HG03439 (cell line): ENCODE measurements around the gene RBPJ.
"Not testable (repeated sequence)": the region's sequence is repeated elsewhere in the genome, so short reads cannot be mapped to it uniquely, and the experiment has no call there.

ENCODE experiments used
- ATAC-seq: cut with Tn5 transposase; IDR thresholded peaks from one replicate; pipeline ENCODE4 v1.9.1; 2021; ENCODE audit warnings: mild to moderate bottlenecking, moderate library complexity; ENCODE audit not compliant: unreplicated experiment

The RBPJ gene

DNA sequence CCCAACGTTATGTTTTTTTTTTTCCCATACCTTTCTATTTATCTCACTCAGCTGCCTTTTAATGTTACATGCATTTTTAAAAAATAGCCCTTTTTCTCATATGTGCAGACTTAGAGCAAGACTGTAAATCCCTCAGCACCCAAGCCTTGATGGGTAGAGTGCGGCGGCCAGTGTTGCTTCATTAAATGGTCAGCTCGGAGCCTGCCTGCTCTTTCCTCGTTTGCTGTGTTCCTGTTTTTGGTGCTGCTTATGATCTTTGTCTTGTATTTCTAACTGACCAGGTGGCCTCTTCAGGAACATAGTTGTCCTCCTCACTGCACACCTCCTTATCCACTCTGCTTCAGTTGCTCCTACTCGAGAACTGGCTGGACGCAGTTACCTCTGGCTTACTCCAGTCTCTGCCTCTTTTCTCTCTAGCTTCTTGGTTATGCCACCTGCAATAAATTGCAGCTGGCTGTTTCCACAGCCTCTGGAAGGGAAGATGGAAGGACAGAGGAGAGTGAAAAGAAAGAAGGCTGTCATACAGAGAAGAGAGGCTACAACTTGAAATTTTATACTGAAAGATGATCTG, 10.7 kb downstream of the RBPJ start:
- no peak for ATAC-seq

DNA sequence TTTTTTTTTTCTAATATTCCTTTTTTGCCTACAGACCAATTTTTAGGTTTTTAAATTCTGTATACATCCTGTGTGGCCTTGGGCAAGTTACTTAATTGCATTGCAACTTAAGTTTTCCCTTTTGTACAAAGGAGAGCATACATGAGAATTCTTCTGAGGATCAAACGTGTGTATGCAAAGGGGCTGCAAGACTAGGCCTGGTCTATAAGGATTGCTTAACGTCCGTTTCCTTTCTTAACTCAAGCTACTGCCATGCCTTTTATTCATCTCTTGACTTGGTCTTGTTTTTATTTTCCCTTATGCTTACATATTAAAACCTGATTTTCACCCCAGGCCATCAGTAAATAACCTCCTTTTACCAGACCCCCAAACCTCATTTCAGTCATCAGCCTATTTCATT, 13.6 kb downstream of the RBPJ start:
- ATAC-seq = no peak

DNA sequence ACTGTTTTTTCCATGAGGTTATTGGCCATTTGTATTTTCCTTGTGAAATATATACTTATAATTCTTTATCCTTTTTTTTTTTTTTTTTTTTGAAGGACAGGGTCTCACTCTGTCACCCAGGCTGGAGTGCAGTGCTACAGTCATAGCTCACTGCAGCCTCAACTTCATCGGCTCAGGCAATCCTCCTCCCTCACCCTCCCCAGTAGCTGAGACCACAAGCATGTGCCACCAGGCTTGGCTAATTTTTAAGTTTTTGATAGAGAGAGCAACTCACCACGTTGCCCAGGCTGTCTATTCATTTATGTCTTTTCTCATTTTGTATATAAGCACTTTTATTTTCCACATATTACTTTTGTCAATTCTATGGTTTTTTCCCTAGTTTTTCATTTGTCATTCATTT, 16.8 kb downstream of the RBPJ start:
- no peak for ATAC-seq

DNA sequence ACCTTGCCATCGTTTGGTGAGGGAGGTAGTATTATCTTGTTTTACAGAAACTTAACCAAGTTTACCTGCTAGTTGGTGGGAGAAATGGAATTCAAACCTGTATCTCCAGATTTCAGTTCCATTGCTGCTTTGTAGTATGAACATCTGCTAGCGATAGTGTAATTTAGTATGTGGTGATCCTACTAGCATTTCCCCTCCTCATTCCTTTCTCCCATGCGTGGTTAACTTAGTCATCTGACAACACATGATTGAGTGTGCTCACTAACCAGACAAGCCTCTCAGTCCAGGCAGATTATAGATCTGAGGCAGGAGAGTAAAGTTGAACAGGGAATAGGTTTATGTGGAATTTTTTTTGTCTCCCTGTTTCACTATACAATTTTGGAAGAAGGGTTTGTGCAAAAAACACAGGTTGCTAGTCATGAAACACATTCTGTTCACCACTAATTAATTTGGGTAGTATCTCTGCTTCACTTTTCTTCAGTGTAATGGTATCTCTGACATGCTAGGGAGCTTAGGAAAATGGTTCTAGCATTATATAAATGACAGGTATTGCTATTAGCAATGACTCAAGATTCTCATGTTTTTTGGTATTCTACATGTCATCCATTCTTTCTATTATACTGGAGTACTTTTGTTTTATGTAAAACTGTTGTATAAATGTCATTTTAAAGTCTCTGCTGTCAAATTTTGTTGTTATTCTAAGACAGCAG, 21.7 kb downstream of the RBPJ start:
- ATAC-seq = no peak

DNA sequence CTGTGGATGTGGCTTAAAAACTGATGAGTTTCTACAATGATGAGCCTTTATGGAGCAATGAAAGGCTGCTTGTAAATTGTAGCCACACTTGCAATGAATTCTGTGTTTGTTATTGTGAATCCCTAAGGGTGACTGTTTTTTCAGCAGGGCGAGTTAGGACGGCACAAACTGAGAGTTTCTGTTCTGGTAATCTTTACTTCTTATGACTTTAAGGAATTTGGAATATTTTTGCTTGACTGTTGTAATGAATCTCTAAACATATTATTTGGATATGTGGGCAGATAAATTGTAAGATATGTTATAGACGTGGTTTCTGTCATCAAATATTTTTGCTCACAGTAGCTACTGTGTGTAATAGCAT, 22.2 kb downstream of the RBPJ start:
- no peak for ATAC-seq

- ATAC-seq = no peak
These were observed 24.2 kb downstream of the RBPJ start for GRCh38 chr4:26344901-26345564.

DNA sequence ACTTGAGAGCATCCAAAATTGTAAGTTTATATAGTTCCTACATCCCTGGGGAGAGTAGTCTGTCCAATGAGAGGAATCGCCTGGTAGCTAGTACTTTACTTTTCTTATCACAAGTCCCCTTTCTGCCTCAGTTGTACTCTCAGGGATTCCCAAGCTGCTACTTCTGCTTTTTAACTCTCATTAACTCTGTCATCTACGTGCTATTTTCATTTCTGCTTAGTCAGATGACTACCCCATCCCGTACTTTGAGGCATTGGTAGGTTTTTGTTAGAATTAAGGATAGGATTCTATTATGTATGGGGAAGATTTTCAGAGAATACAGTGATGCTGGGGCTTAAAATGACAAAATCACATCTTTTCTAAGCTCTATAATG, 24.7 kb downstream of the RBPJ start:
- ATAC-seq = no peak

- no peak for ATAC-seq
These were observed 25.4 kb downstream of the RBPJ start for GRCh38 chr4:26346203-26346620.

DNA sequence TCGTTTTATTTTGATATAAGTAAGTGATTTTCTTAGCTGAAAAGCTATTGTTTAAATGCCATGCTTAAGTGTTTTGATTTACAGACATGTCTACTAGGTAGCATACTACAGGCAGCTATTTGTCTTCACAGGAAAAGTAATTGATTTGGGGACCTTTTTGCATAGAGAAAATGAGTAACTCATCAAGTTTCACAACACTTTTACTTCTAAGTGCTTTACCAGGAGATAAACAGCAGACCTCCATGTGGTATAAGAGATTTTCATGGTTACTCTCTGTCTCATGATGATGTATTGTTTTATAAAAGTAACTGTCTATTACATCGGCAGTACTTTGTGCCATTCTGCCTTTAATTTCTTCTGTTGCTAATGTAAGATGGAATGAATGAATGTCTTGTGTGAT, 28.7 kb downstream of the RBPJ start:
- ATAC-seq = no peak

DNA sequence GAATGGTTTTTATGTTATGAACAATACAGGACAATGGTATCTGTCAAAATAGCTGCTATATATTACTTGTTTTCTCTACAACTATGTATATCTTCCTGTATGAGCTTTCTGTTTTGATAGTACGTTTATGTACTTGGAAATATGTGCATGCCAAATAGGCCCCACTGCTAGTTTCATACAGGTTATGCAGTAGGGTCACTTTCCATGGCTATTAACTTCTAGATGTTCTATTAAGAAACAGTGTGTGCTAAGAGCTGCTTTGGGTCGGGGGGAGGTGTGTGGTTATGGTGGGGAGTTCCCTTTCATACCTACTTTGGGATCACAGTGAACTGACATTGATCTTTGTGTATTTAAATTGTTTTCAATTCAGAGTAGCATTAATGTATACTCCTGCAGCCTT, 30.9 kb downstream of the RBPJ start:
- no peak for ATAC-seq

DNA sequence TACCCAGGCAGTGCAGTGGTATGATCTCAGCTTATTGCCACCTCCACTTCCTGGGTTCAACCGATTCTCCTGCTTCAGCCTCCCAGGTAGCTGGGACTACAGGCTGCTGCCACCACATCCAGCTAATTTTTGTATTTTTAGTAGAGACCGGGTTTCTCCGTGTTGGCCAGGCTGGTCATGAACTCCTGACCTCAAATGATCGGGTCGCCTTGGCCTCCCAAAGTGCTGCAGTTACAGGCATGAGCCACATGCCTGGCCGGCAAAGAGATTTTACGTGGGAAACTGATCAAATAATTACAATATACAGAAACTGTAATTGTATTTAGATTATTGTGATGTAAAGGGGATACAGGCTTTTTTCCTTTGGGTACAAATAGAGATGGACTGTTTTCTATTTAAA, 33.7 kb downstream of the RBPJ start:
- ATAC-seq = no peak

- no peak for ATAC-seq
These were observed 34.7 kb downstream of the RBPJ start for GRCh38 chr4:26355392-26356052.

- ATAC-seq = no peak
These were observed 35.3 kb downstream of the RBPJ start for GRCh38 chr4:26356081-26356501.

DNA sequence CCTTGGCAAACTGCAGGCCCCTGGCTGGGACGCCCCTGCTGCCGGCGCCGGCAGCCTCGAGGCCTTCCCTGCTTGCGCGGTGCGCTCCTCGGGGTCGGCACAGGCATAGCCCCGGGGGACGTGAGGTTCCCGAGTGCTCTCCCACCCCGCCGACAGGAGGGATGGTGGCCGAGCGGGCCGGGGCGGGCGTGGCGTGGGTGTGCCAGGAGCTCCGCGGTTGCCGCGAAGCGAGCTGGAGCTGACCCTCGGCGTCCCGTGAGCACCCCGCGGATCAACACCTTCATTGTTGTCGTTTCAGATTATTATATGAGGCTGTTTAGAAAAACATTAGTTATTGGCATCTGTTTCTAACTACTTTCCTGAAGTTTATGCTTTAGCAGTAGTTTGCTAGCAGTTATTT, 38.7 kb downstream of the RBPJ start:
- ATAC-seq = not testable (repeated sequence)

DNA sequence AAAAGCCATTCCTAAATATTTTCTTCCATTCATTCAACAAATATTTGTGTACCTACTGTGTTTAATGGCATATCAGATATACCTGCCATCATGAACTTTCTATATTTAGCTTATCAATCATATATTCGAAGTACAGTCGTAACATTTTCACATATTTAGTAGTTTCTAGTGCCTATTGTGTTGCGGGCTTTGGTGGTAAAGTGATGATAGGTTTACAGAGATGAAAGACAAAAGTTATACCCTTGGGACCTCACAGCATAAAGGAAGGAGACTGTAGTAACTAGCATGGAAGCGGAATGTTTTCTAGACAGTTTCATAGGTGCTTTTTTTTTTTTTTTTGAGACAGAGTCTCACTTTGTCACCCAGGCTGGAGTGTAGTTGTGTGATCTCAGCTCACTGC, 39.5 kb downstream of the RBPJ start:
- no peak for ATAC-seq

DNA sequence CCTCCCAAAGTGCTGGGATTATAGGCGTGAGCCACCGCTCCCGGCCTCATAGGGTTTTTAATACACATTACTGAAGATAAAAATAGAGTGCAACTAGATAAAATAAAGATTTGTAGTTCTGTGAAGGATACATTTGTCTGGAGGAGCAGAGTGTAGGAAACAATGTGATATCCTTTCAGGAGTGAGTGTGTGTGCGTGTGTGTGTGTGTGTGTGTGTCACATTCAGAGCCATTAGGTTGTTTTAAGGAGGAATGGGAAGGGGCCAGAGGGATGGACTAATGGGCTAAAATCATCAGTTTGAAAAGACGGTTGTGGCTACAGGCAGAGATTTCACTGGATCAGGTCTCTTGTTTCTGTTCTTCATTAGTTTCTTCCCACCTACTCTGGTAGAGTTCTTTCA, 40.0 kb downstream of the RBPJ start:
- ATAC-seq = no peak

GRCh38 chr4:26361297-26361696, 40.5 kb downstream of the RBPJ start:
- ATAC-seq = no peak

- no peak for ATAC-seq
These were observed 42.1 kb downstream of the RBPJ start for GRCh38 chr4:26362745-26363439.

DNA sequence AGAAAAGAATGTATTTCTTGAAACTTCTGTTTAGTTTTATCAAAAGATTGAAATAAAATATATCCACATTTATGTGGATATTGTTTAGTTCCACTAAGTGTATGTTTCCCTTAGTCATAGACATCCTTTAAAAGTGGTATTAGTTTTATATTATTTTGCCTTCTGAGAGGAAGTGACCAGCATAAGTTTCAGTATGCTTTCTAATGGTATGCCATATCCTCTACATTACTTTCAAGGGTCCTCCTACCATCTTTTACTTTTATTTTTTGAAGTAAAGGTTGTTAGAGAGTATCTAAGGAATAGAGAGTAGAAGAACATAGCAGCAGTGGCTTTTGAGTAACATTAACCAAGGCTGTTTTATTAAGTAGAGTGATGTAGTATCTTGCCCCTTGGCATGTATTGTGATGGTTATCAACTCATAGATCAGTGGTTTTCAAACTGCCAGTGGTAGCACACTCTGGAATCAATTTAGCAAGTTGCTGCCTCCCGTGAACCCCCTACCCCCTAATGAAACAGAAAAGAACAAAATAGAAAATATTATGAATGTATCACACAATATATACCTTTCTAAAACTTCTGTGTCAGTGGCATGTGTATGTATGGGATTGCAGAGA, 44.8 kb downstream of the RBPJ start:
- ATAC-seq = no peak

DNA sequence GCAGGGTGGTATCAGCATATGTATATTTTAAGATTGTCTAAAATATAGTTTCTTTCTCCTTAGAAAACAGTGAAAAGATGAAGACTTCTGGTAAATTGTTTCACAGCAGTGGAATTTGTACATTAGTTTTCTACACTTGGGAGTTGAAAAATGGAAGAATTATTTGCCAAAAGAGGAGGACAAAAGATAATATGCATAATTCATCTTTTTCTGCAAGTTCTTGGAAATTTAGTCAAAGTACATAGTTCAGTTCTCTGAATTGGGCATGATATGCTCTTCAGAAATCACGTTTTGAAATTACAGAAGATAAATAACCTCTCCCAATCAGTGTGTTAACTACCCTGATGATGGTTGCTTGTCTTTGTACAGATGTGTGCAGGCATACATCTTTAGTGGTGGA, 47.0 kb downstream of the RBPJ start:
- no peak for ATAC-seq

GRCh38 chr4:26368685-26369084, 47.9 kb downstream of the RBPJ start:
- no peak for ATAC-seq
